Fibroblast of peridontal ligament (primary cell): ENCODE measurements around the gene SLC1A5.

ENCODE experiments used
- DNase-seq: peaks from one replicate; pipeline ENCODE4 v3.0.0-alpha.2; 2010; ENCODE audit errors: extremely low read depth

The SLC1A5 gene

DNA sequence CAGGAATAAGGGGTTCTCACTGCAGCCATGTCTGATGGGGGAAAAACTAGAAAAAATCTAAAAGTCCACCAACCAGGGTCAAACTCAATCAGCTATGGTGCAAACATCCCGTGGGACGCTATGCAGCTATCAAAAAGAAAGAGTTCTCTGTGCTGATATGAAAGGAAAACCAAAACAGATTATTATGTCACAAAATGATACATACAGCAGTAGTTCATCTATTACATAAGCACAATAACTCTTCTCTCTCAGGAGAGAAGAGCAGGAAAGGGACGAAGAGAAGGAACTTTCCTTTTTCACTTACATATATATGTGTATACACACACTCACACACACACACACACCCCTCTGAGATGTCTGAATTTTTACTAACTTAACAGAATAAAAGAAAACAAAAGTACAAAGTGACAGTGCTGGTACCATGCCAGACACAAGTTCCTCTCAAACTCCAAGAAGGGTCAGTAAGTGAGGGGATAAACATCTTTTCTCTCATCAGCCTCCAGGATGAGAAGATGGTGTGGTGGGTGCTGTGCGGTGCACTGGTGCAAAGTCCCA, 45.4 kb downstream of the SLC1A5 start:
- DNase-seq, result no peak

DNA sequence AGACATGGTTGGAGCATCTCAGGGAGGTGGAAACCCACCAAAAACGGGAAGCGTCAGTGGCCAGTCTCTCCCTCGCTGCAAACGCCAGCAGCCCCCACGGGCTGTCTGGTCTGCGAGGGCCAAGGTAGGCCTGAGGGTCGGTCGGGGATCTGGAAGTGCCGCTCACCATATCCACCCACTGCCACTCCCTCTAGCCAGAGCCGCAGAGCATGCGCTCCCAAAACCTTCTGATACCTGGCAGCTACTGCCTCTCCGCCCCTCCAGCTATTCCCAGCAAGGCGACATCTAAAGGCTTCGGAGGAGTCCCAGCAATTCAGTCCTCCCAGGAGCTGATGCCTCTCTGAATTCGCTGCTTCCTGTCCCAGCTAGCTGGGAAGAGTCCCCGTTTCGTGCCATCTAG, 46.9 kb downstream of the SLC1A5 start:
- DNase-seq, result no peak

DNA sequence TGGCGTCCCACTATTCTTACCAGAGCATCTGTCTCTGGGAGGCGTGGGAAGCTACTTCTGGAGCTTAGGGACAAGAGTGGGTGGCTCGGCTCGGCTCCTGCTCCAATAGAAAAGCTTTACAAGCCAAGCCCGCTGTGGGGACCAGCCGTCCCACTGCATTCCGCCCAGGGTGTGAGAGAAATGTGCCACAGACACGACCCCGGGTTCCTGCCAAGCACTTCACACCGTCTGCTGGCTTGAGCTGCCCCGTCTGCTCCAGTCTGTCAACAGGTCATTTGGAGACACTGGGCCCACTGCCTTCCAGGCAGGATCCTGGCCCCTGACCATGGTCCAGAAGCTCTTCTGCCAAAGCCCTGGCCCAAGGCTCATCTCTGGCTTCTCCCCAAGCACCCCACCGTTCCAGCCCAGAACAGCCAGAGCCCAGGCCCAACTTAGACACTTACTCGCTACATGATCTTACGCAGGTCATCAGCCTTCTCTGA, 49.1 kb downstream of the SLC1A5 start:
- DNase-seq, result no peak

DNA sequence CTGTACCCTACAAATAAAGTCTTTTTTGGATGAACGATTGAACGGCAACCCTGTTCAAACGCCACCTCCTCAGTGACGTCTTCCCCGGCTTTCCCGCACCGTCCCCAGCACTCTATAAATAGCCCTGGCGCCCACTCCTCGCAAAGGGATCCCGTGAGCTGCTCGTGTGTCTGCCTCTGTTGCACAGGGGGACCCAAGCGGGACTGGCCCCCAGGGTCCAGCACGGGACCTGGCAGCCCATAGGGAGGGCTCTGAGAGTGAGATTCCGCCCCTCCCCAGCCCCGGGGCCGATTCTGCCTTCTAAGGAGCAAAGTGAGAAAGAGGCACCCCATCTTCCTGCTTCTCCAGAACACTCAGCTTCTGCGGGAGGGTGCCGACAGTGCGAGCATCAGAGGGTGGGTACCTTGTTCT, 50.6 kb downstream of the SLC1A5 start:
- no peak for DNase-seq

DNA sequence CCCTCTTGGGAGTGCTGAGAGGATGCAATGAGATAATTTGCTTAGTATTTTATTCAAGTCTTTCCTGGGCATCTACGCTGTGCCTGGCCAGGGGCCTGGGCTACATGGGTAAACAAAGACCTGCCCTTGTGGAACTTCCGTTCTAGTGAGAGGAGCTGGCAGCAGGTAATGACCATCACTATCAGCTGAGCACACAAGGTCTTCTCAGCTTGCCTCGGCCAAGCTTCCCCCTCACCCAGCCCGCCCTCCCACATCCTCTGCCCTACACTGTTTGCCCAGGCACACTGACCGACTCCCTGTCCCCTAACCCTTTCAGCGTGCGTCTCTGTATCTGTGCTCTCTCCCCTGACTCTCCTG, 51.1 kb downstream of the SLC1A5 start:
- DNase-seq, result no peak

DNA sequence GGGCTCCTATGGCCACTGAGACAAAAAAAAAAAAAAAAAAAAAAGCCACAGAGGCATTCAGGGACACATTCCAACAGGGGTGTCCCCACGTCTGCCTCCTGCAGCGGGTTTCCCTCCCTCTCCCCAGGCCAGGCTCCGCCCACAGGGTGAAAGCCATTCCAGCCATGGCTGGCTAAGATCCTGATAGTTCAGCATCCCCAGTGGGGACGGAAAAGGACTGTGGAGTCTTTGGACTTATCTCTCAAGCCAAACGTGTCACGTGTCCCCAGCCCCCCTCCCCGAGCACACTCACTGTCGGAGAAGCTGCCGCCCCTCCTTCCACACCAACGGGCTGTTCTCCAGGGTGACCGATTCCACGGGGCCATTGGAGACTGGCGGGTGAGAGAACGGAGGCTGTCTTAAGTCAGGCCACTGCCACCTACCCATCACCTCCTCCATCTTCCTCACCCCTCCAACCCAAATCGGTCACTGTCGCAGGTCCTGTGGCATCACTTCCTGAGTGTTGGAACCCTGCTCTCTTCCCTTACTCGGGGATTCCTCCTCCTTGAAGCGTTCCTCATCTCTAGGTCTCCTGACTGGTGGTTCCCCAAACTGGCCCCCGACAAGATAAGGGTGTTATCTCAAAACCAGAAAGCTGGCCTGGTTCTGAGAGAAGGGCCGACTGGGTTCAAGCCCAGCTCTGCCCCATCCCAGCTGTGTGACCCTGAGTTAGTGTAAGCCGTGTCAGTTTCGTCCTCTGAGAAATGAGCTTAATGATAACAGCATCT, 51.7 kb downstream of the SLC1A5 start:
- no peak for DNase-seq

DNA sequence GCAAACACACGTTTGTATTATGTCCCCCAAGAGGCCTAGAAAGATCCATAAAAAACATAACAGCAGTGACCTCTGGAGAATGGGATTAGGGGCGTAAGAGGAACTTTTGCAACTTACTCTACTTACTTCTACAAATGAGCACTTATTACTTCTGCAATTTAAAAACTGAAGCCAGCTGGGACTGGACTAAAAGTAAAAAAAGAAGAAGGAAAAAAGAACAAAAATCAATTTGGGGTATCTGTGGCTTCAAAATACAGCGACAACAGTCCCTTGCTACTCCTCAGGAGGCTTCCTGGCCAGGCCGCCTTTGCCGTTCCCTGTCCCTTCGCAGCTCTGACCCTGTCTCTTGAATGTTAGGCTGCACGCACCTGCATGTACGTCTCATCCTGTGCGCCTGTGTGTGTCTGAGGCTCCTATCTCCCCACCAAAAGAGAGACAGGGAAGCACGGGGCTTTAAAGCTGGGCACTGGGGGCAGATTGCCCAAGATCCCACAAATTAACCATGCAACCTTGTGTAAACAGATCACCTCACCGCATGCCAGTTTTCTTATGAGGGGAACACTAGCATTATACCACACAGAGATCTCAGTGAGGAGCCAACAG, 54.6 kb downstream of the SLC1A5 start:
- DNase-seq, result no peak

DNA sequence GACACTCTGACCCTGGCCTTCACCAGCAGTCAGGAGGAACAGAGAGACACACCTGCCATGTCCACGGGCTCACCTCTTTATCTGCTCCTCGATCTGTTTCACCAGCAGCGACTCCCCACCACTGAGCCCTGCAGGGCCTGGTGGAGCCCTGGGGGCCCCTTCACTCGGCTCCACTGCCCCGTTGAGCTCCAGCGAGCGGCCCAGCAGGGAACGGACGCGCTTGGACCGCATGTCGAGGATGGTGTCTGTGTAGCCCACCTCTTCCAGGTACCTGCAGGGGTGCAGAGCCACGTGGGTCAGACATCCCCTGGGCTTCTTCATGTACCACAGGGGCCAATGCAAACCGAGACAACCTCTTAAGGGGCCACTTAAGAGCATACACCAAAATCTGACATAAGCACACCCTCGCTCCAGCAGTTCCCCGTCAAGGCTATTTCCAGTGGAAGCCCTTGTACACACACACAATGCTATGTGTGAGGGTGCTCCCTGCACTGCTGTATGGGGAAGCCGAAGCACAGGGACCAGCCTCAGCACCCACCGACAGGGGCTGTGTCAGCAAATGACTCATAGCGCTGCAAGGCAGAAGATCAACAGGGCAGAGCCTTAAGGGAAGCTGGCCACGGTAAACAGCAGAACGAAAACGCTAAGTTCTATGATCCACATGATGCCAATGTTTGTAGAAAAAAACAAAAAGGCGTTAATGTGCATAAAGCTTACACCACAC, 55.3 kb downstream of the SLC1A5 start:
- DNase-seq, result no peak

DNA sequence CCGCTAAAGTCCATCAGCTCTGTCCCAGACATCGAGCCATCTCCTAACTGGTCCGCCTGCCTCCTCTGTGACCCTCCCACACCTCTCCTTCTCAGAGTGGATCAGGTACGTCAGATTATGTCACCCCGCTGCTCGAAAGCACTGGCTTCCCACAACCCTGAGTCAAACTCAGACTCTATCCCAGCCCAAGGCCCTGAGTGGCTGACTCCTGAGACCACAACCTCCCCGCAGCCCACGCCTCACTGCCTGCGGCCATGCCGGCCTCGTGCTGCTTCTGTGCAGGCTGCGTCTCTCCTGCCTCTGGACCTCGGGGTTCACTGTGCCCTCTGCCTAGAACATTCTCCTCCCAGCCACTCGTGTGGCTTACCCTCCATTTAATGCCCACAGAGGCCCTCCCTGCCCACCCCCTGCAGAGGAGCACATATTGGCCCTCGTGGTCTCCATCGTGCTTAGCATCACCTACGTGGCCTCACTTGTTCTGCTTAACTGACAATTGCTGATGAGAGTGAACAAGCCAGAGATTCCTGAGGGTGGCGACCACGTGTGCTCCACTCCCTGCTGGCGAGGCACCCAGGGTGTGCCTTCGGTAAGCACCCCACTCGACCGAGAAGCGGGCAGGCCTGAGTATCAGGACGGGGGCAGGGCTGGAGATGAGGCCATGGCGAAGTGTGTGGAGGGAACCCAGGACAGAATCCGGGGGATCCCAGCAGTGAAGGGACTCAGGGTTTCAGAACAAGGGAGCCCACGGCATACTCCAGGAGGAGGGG, 56.0 kb downstream of the SLC1A5 start:
- no peak for DNase-seq

DNA sequence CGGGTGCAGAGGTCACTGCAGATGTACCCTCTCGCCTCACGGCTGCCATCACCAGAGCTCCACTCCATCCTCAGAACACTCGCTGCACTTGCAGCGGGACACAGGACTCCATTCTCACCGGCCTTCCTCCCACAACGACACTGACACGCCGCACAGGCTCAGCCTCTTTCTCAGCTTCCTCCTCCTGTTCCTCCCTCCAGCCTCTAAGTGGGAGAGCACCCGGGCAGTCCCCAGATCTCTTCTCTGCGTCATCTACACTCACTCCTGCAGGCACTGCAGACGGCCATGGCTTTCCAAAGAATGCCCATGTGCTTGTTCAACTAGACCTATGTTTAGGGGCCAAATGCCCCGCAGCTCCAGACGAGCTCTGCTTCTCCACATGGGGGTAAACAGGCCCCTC, 56.8 kb downstream of the SLC1A5 start:
- no peak for DNase-seq

DNA sequence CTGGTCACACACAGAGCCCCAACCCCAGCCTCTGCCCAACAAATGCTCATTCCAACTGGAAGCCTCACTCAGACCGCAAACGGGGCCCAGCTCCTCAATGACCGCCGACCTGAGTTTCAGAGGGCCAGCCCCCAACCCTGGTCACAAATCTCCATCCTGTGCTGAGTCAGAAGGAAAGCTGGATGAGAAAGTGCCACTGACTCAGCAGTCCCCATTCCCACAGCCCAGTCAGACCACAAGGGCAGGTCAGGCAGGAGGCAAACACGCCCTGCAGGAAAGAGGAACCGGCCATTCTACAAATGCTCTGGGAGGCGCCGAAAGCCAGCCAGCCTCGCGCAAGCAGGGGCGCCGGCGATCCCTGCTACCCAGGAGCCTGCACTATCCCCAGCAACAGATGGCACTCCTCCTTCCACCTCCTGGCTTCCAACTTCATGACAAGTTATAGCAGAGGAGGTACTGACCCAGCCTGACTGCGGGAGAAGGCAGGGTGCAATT, 57.3 kb downstream of the SLC1A5 start:
- peak; percentile 77 for DNase-seq

DNA sequence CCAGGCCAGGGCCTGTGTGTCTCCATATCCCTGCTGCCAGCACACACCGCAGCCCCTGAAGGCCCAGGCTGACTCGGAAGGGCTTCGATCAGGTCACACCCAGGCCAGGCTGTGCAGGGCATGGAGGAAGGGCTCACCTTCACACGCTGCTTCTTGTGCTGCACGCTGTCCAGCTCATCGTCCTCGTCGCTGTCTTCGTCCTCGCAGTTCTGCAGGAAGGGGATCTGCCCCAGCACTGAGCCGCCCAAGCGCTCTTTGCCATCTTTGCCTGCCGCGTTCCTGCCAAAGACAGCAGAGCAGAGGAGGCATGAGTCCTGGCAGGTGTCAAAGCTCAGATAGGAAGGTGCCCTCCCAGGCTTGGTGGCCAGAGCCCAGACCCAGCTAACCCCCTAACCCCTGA, 57.8 kb downstream of the SLC1A5 start:
- no peak for DNase-seq

DNA sequence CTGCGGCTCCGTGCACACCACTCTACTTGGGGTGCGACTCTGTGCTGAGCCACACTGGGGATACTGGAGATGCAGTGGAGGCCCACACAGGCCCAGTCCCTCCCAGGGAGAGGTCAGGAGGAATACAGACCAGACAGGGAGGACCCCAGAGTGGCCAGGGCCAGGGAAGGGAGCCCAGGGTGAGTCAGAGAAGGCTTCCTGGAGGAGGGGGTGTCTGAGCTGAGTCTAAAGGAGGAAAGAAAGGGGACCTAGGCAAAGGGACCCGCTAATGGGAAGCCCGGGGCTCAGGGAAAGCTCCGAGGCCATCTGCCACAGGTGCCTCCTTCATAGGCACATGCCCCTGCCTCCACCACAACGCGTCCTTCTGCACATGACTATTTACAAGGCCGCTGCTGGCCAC, 58.2 kb downstream of the SLC1A5 start:
- DNase-seq, result no peak

DNA sequence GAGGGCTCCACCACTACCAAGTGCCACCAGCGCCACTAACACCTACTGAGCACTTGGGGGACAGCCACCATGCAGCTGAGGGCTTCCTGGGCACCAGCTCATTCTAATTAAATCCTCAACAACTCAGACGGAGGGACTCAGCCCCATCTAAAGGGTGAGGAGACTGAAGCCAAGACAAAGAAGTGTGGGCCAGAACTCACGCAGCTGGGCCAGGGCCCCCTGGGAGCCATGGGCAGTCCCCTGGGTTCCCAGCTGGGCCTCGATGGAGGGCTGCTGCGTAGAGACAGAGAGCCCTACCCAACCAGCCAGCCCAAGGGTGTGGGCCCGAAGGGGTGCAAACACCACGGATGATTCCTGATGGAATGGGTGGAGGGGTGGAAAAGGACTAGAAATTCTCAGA, 58.7 kb downstream of the SLC1A5 start:
- DNase-seq, result no peak

DNA sequence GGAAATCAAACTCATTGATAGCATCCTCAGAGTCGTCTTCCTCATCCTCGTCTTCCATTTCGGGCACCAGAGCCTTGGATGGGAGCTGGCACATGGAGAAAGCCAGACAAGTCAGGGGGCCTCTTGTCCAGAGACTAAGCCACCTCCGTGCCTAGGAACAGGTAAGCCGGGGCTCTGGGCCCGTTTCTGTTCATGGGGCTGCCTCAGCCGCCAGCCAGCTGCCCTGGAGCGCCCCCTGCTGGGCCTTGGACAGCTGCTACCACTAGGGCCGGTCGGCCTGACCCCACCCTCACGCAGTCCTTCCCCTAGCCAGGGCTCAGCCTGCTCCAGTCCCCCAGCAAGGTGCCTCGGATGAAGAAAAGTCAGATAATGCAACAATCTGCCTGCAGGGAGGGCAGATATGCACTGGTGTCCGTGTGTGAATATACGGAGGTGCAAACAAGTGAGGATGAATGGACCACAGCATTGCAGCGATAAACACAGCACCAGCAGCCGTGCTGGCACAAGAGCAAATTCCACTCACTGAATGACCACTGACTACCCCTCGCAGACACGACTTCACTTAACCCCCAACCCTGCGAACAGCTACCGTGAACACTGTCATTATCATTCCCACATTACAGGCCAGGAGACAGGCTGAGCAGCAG, 59.6 kb downstream of the SLC1A5 start:
- peak; percentile 35 for DNase-seq

DNA sequence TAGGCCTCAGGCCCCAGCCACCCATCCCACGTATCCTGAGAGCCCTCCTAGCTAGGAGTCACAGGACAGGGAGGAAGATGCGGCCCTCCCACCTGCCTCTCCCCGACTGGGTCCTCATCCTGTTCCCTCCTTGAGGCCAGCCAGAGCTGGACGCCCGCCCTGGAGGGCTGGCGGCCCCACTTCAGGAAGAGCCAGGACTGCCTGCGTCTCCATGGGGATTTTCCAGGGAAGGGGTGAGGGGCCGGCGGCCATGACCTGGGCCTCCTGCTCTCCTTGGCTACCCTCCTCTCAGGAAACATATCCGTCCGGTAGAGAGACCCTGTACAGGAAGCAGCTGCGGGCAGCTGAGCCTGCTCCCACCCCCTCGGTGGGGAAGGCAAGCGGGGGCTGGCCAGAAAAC, 60.2 kb downstream of the SLC1A5 start:
- DNase-seq, result no peak

DNA sequence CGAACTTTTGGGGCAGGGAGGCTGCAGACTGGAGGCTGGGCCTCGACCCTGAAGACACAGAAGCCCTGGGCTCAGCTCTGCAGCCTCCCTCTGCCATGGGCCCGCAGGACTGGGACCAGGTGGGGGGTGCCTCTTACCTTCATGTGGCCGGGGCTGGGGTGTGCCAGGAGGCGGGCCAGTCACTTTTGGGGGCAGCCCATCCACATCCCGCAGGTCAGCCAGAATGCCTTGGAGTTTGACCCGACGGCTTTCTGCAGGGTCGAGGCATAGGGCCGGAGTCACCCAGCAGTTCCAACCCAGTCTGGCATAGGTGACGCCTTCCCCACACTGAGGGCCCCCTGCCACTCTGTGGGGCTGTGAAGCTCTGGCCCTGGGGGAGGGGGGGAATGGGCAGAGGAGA, 60.6 kb downstream of the SLC1A5 start:
- no peak for DNase-seq

DNA sequence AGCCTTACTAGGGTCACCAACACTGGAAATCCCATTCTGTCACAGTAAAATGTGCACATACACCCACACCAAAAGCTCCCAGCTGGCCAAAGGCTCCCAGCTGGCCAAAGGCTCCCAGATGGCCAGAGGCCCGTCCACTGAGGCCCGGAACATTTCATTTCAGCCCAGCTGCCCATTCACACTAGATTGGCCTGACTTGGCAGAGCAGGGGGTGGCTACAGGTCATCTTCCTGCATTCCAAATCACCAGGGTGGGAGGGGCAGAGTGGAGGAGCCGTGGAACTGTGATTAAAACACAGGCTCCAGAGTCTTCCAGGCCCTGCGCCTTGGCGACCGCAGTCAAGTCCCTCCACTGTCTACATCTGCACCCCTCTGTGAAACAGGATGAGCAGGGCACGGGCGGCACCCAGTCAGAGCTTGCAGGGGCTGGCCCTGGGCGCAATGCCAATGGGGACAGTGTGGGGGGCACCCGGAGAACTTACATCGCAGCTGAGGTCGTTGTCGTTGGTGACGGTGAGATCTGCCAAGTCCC, 61.4 kb downstream of the SLC1A5 start:
- DNase-seq, result no peak

DNA sequence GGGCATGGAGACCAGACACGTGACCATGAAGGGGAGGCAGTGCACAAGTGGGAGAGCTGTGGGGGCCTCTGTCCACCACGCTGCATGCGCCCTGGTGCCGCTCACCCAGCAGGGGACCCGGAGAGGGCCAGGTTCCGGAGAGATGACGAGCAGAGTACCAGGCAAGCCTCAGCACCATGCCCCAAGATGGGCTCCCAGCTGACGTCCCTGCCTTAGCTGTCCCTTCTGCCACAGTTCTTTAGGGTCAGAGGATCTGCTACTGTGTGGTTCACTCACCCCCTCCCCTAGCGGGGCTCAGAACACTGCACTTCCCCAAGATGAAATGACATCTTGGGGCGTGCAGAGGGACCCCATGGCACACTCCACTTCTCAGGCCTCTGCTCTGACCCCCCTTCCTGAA, 61.8 kb downstream of the SLC1A5 start:
- no peak for DNase-seq

DNA sequence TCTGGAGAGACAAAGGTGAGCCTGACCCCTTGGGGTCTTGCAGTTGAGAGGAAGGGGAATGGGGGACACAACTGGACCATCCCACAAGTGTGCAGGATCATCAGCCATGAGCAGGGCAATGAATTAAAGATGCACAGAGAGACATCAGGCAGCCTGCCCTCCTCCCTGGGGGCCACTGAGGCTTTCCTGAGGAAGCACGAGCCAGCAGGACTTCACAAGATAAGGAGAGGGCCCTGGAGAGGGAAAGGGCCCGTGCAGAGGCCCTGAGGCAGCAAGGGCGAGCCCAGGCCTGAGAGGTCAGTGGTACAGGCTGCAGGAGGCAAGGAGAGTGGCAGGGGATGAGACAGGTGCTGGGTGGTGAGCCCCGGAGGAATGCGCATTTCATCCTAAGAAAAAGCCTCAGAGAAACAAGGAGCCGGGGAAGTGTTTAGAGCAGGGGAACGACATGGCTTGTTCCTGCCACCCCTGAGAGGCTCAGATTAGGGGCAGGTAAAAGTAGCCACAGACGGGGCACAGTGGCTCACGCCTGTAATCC, 62.5 kb downstream of the SLC1A5 start:
- DNase-seq, result no peak
